Gastroesophageal sphincter (tissue), 3 donors: ENCODE measurements around the gene MYLK.

Experiments used
- POLR2A ChIP-seq, 2 donors: fragments of 450-650 bp; IDR thresholded peaks; one replicate each; pipeline ENCODE4 v1.6.1; 2017; ENCODE audit warnings: antibody characterized with exemption in 2 of 2, mild to moderate bottlenecking in 2 of 2, moderate library complexity in 1 of 2
- POLR2AphosphoS5 ChIP-seq: sonication (generic); formaldehyde crosslinking; IDR thresholded peaks from one replicate; pipeline ENCODE4 v1.6.1; 2017; ENCODE audit warnings: antibody characterized with exemption
- TF ChIP-seq, protein P1 (sequence below), 4 experiments: fragments of 200-600 bp in 2 of 4; fragments of 450-650 bp in 2 of 4; sonication (generic) in 1 of 4; IDR thresholded peaks; one replicate each; pipeline ENCODE4 v1.5.1; 2017 to 2019; ENCODE audit warnings: antibody characterized with exemption in 4 of 4, mild to moderate bottlenecking in 2 of 4, moderate library complexity in 2 of 4

GRCh38 chr3:123716411-123716810, 167.7 kb downstream of the MYLK start:
- TF ChIP-seq, protein P1, sequence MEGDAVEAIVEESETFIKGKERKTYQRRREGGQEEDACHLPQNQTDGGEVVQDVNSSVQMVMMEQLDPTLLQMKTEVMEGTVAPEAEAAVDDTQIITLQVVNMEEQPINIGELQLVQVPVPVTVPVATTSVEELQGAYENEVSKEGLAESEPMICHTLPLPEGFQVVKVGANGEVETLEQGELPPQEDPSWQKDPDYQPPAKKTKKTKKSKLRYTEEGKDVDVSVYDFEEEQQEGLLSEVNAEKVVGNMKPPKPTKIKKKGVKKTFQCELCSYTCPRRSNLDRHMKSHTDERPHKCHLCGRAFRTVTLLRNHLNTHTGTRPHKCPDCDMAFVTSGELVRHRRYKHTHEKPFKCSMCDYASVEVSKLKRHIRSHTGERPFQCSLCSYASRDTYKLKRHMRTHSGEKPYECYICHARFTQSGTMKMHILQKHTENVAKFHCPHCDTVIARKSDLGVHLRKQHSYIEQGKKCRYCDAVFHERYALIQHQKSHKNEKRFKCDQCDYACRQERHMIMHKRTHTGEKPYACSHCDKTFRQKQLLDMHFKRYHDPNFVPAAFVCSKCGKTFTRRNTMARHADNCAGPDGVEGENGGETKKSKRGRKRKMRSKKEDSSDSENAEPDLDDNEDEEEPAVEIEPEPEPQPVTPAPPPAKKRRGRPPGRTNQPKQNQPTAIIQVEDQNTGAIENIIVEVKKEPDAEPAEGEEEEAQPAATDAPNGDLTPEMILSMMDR (IDR thresholded peaks at IDR 0.05) = no peak
- TF ChIP-seq POLR2A (IDR thresholded peaks at IDR 0.05) (no peak), POLR2AphosphoS5 (no peak)
